ENCODE results near the gene TMC2. TPM values are rescaled to one million over a fixed set of nuclear protein-coding genes. Genes with fewer than 3 reads are reported as not detected.

TMC2 gene
- total RNA-seq, 4 donors from 2014 or later = 0.27 TPM; not detected in 3

DNA sequence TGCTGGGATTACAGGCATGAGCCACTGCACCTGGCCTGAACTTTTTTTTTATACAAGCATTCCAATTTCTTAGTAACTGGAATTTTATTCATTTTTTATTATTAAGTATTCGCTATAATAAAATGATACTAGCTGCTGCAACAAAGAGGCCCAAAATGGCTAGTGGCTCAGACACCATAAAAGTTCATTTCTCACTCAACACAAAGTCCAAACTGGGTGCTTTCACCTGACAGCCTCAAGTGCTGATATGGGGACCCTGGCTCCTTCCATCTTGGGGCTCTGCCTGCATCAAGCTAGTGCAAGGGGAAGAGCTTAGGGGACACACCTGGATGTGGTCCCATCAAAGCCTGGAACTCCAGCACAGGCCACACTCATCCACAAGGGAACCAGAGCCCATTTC lies 103.9 kb downstream of the TMC2 start:
- no peak for DNase-seq
- no peak overlapping the region for H3K27ac ChIP-seq
- TF ChIP-seq, protein P1, sequence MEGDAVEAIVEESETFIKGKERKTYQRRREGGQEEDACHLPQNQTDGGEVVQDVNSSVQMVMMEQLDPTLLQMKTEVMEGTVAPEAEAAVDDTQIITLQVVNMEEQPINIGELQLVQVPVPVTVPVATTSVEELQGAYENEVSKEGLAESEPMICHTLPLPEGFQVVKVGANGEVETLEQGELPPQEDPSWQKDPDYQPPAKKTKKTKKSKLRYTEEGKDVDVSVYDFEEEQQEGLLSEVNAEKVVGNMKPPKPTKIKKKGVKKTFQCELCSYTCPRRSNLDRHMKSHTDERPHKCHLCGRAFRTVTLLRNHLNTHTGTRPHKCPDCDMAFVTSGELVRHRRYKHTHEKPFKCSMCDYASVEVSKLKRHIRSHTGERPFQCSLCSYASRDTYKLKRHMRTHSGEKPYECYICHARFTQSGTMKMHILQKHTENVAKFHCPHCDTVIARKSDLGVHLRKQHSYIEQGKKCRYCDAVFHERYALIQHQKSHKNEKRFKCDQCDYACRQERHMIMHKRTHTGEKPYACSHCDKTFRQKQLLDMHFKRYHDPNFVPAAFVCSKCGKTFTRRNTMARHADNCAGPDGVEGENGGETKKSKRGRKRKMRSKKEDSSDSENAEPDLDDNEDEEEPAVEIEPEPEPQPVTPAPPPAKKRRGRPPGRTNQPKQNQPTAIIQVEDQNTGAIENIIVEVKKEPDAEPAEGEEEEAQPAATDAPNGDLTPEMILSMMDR (IDR thresholded peaks at IDR 0.05) = no peak
- TF ChIP-seq POLR2A (IDR thresholded peaks at IDR 0.05) = no peak
- H3K4me3 ChIP-seq = no peak overlapping the region
- no peaks in the 10 kb centered on the region for H3K9me3 ChIP-seq
- no peaks in the 10 kb centered on the region for H3K36me3 ChIP-seq
- H3K27me3 ChIP-seq = no peaks in the 10 kb centered on the region
- H3K4me1 ChIP-seq = no peaks in the 10 kb centered on the region

DNA sequence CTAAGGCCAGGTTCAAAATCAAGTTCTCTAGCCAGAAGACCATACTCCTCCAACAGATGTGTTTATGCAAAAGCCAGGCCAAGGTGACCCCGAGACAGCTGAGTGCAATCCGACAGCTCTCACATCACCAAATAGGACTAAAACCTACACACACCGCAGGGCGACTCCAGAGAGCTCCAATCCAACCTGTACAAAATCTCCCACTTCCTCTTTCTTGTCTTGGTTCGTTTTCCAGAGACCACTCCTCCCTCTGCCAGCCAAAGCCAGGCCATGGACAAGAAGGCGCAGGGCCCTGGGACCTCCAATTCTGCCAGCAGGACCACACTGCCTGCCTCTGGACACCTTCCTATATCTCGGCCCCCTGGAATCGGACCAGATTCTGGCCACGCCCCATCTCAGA lies 104.5 kb downstream of the TMC2 start:
- H3K4me1 ChIP-seq = no peaks in the 10 kb centered on the region
- DNase-seq = no peak
- H3K27ac ChIP-seq = no peak overlapping the region
- no peak overlapping the region for H3K4me3 ChIP-seq
- no peaks in the 10 kb centered on the region for H3K27me3 ChIP-seq
- no peaks in the 10 kb centered on the region for H3K9me3 ChIP-seq
- TF ChIP-seq, protein P1 (IDR thresholded peaks at IDR 0.05) = no peak
- no peak for TF ChIP-seq POLR2A (IDR thresholded peaks at IDR 0.05)
- H3K36me3 ChIP-seq = no peaks in the 10 kb centered on the region

DNA sequence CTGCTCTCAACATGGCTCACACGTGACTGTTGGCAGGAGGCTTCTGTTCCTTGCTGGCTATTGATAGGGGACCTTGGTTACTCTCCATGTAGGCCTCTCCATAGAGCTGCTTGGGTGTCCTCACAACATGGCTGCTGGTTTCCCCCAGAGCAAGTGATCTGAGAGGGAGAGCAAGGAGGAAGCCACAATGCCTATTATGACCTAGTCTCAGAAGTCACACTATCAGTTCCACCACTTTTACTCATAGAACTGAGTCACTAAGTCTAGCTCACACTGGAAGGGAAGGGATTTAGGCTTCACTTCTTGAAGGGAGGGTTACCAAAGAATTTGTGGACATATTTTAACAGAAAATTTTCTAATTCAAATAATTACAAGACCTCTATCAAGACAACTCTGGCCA lies 107.3 kb downstream of the TMC2 start:
- TF ChIP-seq, protein P1 (IDR thresholded peaks at IDR 0.05) = no peak
- TF ChIP-seq POLR2A (IDR thresholded peaks at IDR 0.05) = no peak
- Histone ChIP-seq H3K4me1 (no peaks in the 10 kb centered on the region), H3K4me3 (no peak overlapping the region), H3K27me3 (no peaks in the 10 kb centered on the region), H3K27ac (no peak overlapping the region), H3K9me3 (no peaks in the 10 kb centered on the region), H3K36me3 (no peaks in the 10 kb centered on the region)
- no peak for DNase-seq

DNA sequence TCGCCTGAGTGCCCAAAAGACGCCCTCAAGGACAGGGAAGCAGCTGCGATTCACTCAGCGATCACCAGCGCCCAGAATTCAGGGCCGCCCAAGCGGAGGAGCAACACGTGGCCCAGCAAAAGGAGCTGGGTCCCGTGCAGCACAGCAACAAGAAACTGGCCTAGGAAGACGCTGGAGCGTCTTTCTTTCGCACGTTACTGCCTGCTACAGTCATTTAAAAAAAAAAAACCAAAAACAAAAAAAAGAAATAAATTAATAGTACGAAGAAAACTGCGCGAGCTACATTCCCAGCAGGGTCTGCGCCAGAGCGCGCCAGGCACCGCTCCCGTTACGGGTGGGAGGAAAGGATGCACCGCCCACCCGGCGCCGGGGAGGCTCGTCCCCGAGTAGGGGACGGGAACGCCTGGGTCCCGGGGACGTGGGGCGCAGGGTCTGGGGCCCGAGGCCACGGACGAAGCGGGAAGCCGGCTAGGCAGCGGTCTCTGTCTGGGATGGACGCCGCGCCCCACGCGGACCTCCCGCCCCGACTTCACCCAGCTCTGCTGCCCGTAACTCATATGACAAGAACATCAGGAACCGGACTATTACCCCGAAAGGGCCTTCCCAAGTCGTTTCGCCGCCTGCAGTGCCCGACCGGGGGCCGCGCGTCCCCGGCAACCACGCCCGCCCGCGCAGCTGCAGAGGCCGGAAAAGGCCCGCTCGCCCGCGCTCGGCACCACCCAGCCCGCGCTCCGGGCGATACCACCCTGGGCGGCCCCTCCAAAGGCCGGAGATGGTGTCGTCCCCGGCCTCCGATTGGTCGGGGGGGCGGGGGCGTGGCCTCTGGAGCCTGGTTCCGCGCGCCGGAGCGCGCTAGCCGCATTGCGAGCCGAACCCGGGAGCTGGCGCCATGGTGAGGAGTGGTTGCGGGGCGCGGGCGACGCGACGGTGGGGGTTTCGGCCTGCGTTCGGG lies 115.7 kb downstream of the TMC2 start, which contains the start of gene NOP56:
Gene NOP56, plus strand, starts transcription at position 861 of the 952 bp plus-strand sequence. Its CDS starts 29 bp downstream, at position 890.
- no peaks in the 10 kb centered on the region for H3K27me3 ChIP-seq
- TF ChIP-seq POLR2A (IDR thresholded peaks at IDR 0.05) = peak; percentile 63 to 84
- TF ChIP-seq, protein P1 (IDR thresholded peaks at IDR 0.05) = no peak
- peaks cover 0 to 26% (median 4%) of the 10 kb centered on the region in 4 donors for H3K4me1 ChIP-seq
- H3K9me3 ChIP-seq = no peaks in the 10 kb centered on the region
- H3K27ac ChIP-seq = peak within 1 kb of the TSS; percentile 84 to 95 (median 90)
- peaks cover 0 to 30% (median 0%) of the 10 kb centered on the region in 3 donors for H3K36me3 ChIP-seq
- H3K4me3 ChIP-seq = peak within 1 kb of the TSS; percentile 65 to 97 (median 72)
- DNase-seq = peak; percentile 91 to 97 (median 96)

DNA sequence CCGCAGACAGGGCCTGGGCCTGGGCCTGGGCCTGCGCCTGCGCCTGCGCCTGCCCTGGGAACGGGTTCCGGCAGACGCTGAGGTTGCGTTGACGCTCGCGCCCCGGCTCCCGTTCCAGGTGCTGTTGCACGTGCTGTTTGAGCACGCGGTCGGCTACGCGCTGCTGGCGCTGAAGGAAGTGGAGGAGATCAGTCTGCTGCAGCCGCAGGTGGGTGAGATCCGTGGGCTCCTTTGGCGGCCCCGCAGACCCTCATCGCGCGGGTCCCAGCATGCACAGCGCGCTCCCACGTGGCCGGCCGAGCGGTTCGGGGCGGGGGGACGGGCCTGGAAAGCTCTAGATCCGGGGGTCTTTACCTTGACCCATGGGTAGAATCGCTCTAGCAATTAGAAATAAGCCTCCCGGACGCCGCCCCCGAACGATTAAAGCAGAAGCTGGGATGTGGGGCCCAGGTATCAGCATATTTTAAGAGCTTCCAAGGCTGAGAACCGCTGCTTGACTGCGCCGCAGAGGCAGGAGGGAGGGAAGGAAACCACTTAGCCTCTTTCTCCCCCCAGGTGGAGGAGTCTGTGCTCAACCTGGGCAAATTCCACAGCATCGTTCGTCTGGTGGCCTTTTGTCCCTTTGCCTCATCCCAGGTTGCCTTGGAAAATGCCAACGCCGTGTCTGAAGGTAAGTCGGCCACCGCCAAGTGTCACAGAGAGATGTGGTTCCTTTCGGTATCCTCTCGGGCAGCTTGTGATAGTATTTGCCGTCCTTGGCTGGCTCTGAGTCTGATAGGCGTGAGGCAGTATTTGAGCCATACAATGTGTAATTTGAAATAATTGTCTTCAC lies 116.6 kb downstream of the TMC2 start:
- peak overlapping the region; percentile 84 to 95 (median 90) for H3K27ac ChIP-seq
- H3K4me1 ChIP-seq = peaks cover 0 to 26% (median 4%) of the 10 kb centered on the region in 4 donors
- peak in 2 of 3 donors; percentile 57 to 69 for DNase-seq

More for the DNA sequence above, 116.6 kb downstream of the TMC2 start:
- Histone ChIP-seq H3K9me3 (no peaks in the 10 kb centered on the region), H3K4me3 (peak overlapping the region; percentile 65 to 97 (median 72)), H3K36me3 (peaks cover 0 to 39% (median 0%) of the 10 kb centered on the region in 3 donors), H3K27me3 (no peaks in the 10 kb centered on the region)
- TF ChIP-seq, protein P1 (IDR thresholded peaks at IDR 0.05) = no peak
- TF ChIP-seq POLR2A (IDR thresholded peaks at IDR 0.05) = no peak

All from Peyer's patch (tissue), 4 donors.